Stimulated activated CD8-positive, alpha-beta memory T cell treated with anti-CD3 and anti-CD28 coated beads, Interleukin-2, amount 100 ng/mL, for 1 hour (primary cell): ENCODE data around the gene ITGB3.
"Not testable (repeated sequence)": the region's sequence is repeated elsewhere in the genome, so short reads cannot be mapped to it uniquely, and the experiment has no call there.

Experiments
- DNase-seq, 2 donors: peaks; one replicate each; pipeline ENCODE4 v3.0.0-alpha.2; 2020; ENCODE audit warnings: low read depth in 2 of 2

Gene ITGB3

GRCh38 chr17:47244697-47245096 is 8.9 kb upstream of the ITGB3 start:
- no peak for DNase-seq

- DNase-seq: no peak
Observed at GRCh38 chr17:47246120-47246519, 7.5 kb upstream of the ITGB3 start.

- no peak for DNase-seq
Observed at GRCh38 chr17:47250855-47251254, 2.8 kb upstream of the ITGB3 start.

GRCh38 chr17:47251421-47251940 is 2.1 kb upstream of the ITGB3 start:
- no peak for DNase-seq

GRCh38 chr17:47252209-47252608 is 1.4 kb upstream of the ITGB3 start:
- DNase-seq: no peak

- no peak for DNase-seq
Observed at GRCh38 chr17:47252766-47253512, 688 bp upstream of the ITGB3 start.

- DNase-seq: no peak
Observed at GRCh38 chr17:47254403-47254943, 846 bp downstream of the ITGB3 start.

- DNase-seq: no peak
Observed at GRCh38 chr17:47257651-47258339, 4.2 kb downstream of the ITGB3 start.

- DNase-seq: no peak
Observed at GRCh38 chr17:47262586-47262985, 9.0 kb downstream of the ITGB3 start.

GRCh38 chr17:47264166-47264565 is 10.5 kb downstream of the ITGB3 start:
- DNase-seq: no peak

- no peak for DNase-seq
Observed at GRCh38 chr17:47265983-47266541, 12.4 kb downstream of the ITGB3 start.

GRCh38 chr17:47266782-47267181 is 13.2 kb downstream of the ITGB3 start:
- DNase-seq: no peak

- no peak for DNase-seq
Observed at GRCh38 chr17:47267354-47267828, 13.8 kb downstream of the ITGB3 start.

GRCh38 chr17:47268964-47269363 is 15.3 kb downstream of the ITGB3 start:
- not testable (repeated sequence) for DNase-seq

GRCh38 chr17:47269561-47270280 is 16.1 kb downstream of the ITGB3 start:
- not testable (repeated sequence) for DNase-seq

GRCh38 chr17:47270946-47271705 is 17.5 kb downstream of the ITGB3 start:
- no peak for DNase-seq

- no peak for DNase-seq
Observed at GRCh38 chr17:47272491-47272890, 18.9 kb downstream of the ITGB3 start.

- no peak for DNase-seq
Observed at GRCh38 chr17:47273245-47273644, 19.6 kb downstream of the ITGB3 start.

- DNase-seq: no peak
Observed at GRCh38 chr17:47274319-47275069, 20.9 kb downstream of the ITGB3 start.
